IMR-90 (cell line): ENCODE data around the gene PARP3. TPM values are rescaled to one million over a fixed set of nuclear protein-coding genes. Genes with fewer than 3 reads are reported as not detected.

Experiments
- ATAC-seq: fragments of 200-7000 bp; cut with Tn5 transposase; 2 replicates; pipeline ENCODE4 v1.9.1; 2020; ENCODE audit warnings: low read depth, mild to moderate bottlenecking, moderate library complexity
- BruUV-seq: library from RNA; stranded (reverse); fragments of 400-500 nt; replicated peaks from 2 replicates; lab custom pipeline; 2021; lab: Mats Ljungman, UMichigan
- CTCF ChIA-PET: fragments of 300-600 bp; formaldehyde crosslinking; extraction: SDS; loops from one replicate; lab custom pipeline; 2021; ENCODE audit warnings: antibody characterized with exemption; lab: Yijun Ruan, JAX
- POLR2A ChIA-PET: fragments of 300-600 bp; sonication (Branson Sonifier 250); formaldehyde crosslinking; loops from one replicate; lab custom pipeline; 2022; ENCODE audit warnings: antibody characterized with exemption; ENCODE audit not compliant: unreplicated experiment; lab: Charles Lee
- DNase-seq: peaks from one replicate; pipeline ENCODE4 v3.0.0; 2013
- H2AFZ ChIP-seq: replicated peaks from 2 replicates; pipeline ENCODE3; 2013; ENCODE audit warnings: low read length, mild to moderate bottlenecking; ENCODE audit not compliant: poor library complexity
- H2AK5ac ChIP-seq: 2 replicates; pipeline ENCODE4 v1.6.1; 2013; ENCODE audit warnings: low read depth, low read length, inconsistent platforms
- H2AK9ac ChIP-seq: replicated peaks from 2 replicates; pipeline ENCODE3; 2013; ENCODE audit warnings: mild to moderate bottlenecking, low read depth, low read length, moderate library complexity; ENCODE audit not compliant: poor library complexity
- H2BK120ac ChIP-seq: 2 replicates; pipeline ENCODE4 v1.6.1; 2013; ENCODE audit warnings: low read depth, low read length, inconsistent platforms
- H2BK15ac ChIP-seq: 3 replicates; pipeline ENCODE4 v1.6.1; 2013; ENCODE audit warnings: low read depth, low read length, inconsistent platforms
- H2BK20ac ChIP-seq: 2 replicates; pipeline ENCODE4 v1.6.1; 2013; ENCODE audit warnings: low read depth, mild to moderate bottlenecking, inconsistent platforms, low read length, moderate library complexity
- H2BK5ac ChIP-seq: 2 replicates; pipeline ENCODE4 v1.6.1; 2013; ENCODE audit warnings: mild to moderate bottlenecking, low read depth, low read length, inconsistent platforms; ENCODE audit not compliant: poor library complexity, severe bottlenecking
- H3K14ac ChIP-seq: replicated peaks from 2 replicates; pipeline ENCODE4 v1.6.1; 2013; ENCODE audit warnings: low read depth, low read length, inconsistent platforms
- H3K18ac ChIP-seq: 2 replicates; pipeline ENCODE4 v1.6.1; 2013; ENCODE audit warnings: low read depth, low read length, control low read depth
- H3K23ac ChIP-seq: 2 replicates; pipeline ENCODE4 v1.6.1; 2013; ENCODE audit warnings: low read depth, low read length, inconsistent platforms
- H3K27ac ChIP-seq: 2 replicates; pipeline ENCODE4 v1.5.1; 2013; ENCODE audit warnings: mild to moderate bottlenecking, control low read depth, low read length; ENCODE audit not compliant: insufficient read depth
- H3K27me3 ChIP-seq: 2 replicates; pipeline ENCODE4 v1.6.1; 2013; ENCODE audit warnings: low read length; ENCODE audit not compliant: control insufficient read depth, insufficient read depth
- H3K36me3 ChIP-seq: 2 replicates; pipeline ENCODE4 v1.6.1; 2013; ENCODE audit warnings: low read length, mixed read lengths; ENCODE audit not compliant: control insufficient read depth, insufficient read depth
- H3K4ac ChIP-seq: 2 replicates; pipeline ENCODE4 v1.6.1; 2013; ENCODE audit warnings: low read depth, low read length, inconsistent platforms
- H3K4me1 ChIP-seq: 2 replicates; pipeline ENCODE4 v1.6.1; 2013; ENCODE audit warnings: low read length, mixed read lengths; ENCODE audit not compliant: control insufficient read depth, insufficient read depth
- H3K4me2 ChIP-seq: 2 replicates; pipeline ENCODE4 v1.6.1; 2013; ENCODE audit warnings: low read depth, mild to moderate bottlenecking, control low read depth, low read length, moderate library complexity
- H3K4me3 ChIP-seq: 2 replicates; pipeline ENCODE4 v1.5.1; 2013; ENCODE audit warnings: low read depth, mild to moderate bottlenecking, control low read depth, low read length, moderate library complexity; ENCODE audit not compliant: insufficient read depth
- H3K56ac ChIP-seq: 2 replicates; pipeline ENCODE4 v1.6.1; 2013; ENCODE audit warnings: low read length, inconsistent platforms; ENCODE audit not compliant: insufficient read depth; ENCODE audit errors: extremely low read depth
- H3K79me1 ChIP-seq, 2 experiments: 2 replicates each; pipeline ENCODE4 v1.6.1; 2013; ENCODE audit warnings: low read length in 2 of 2, inconsistent platforms in 1 of 2, low read depth in 1 of 2
- H3K9ac ChIP-seq: 2 replicates; pipeline ENCODE4 v1.6.1; 2013; ENCODE audit warnings: low read depth, low read length, control low read depth
- H3K9me1 ChIP-seq: 2 replicates; pipeline ENCODE4 v1.6.1; 2013; ENCODE audit warnings: low read length, inconsistent platforms; ENCODE audit not compliant: insufficient read depth
- H3K9me3 ChIP-seq: 2 replicates; pipeline ENCODE4 v1.6.1; 2013; ENCODE audit warnings: low read length; ENCODE audit not compliant: control insufficient read depth, insufficient read depth
- H4K20me1 ChIP-seq: 2 replicates; pipeline ENCODE4 v1.6.1; 2013; ENCODE audit warnings: low read length, inconsistent platforms; ENCODE audit not compliant: insufficient read depth
- H4K5ac ChIP-seq: 2 replicates; pipeline ENCODE4 v1.6.1; 2013; ENCODE audit warnings: mild to moderate bottlenecking, low read depth, low read length, control low read depth
- H4K8ac ChIP-seq, 2 experiments: 2 replicates each; pipeline ENCODE4 v1.6.1; 2013; ENCODE audit warnings: low read depth in 2 of 2, low read length in 2 of 2, control low read depth in 1 of 2, inconsistent platforms in 1 of 2
- H4K91ac ChIP-seq: 2 replicates; pipeline ENCODE4 v1.6.1; 2013; ENCODE audit warnings: low read depth, low read length, inconsistent platforms; ENCODE audit not compliant: insufficient read depth
- BHLHE40 ChIP-seq: fragments of 150-350 bp; IDR thresholded peaks from 2 replicates; pipeline ENCODE4 v1.6.1; 2016; ENCODE audit warnings: mild to moderate bottlenecking, low read depth, low read length
- CEBPB ChIP-seq: IDR thresholded peaks from 2 replicates; pipeline ENCODE4 v1.6.1; 2012; ENCODE audit warnings: low read depth, low read length, improper control_type of control experiment
- CTCF ChIP-seq: conservative IDR thresholded peaks from 2 replicates; pipeline ENCODE4 v1.5.1; 2012; ENCODE audit warnings: mild to moderate bottlenecking, low read depth, low read length, improper control_type of control experiment
- FOS ChIP-seq: fragments of 150-350 bp; IDR thresholded peaks from 2 replicates; pipeline ENCODE4 v1.6.1; 2016; ENCODE audit warnings: low read depth, low read length
- MXI1 ChIP-seq: IDR thresholded peaks from 2 replicates; pipeline ENCODE4 v1.6.1; 2012; ENCODE audit warnings: low read depth, mild to moderate bottlenecking, low read length, moderate library complexity, borderline replicate concordance
- NFE2L2 ChIP-seq: fragments of 150-350 bp; IDR thresholded peaks from 2 replicates; pipeline ENCODE4 v1.6.1; 2016; ENCODE audit warnings: low read depth, mild to moderate bottlenecking, low read length
- POLR2A ChIP-seq: IDR thresholded peaks from 2 replicates; pipeline ENCODE4 v1.6.1; 2012; ENCODE audit warnings: mild to moderate bottlenecking, low read depth, low read length
- RAD21 ChIP-seq: IDR thresholded peaks from 2 replicates; pipeline ENCODE4 v1.6.1; 2012; ENCODE audit warnings: low read length, improper control_type of control experiment
- SMC3 ChIP-seq: fragments of 150-350 bp; IDR thresholded peaks from 2 replicates; pipeline ENCODE4 v1.6.1; 2016; ENCODE audit warnings: low read depth, mild to moderate bottlenecking, antibody characterized with exemption, low read length, moderate library complexity
- USF2 ChIP-seq: fragments of 150-350 bp; IDR thresholded peaks from 2 replicates; pipeline ENCODE4 v1.6.1; 2017; ENCODE audit warnings: mild to moderate bottlenecking, antibody characterized with exemption, low read length, low read depth
- dilution Hi-C: fragments of 300-500 bp; cut with HindIII; formaldehyde crosslinking; loops from one replicate; pipeline ENCODE4 v1.14.3; 2018; ENCODE audit warnings: low sequenced_read_pairs; ENCODE audit not compliant: unreplicated experiment
- in situ Hi-C: fragments of 300-500 bp; cut with MboI; formaldehyde crosslinking; loops from 3 replicates; pipeline ENCODE4 v1.14.3; 2019; ENCODE audit warnings: low sequenced_read_pairs, inconsistent platforms, mixed read lengths
- intact Hi-C: fragments of 100-400 bp; cut with micrococcal nuclease; formaldehyde crosslinking; loops from 2 replicates; pipeline ENCODE4 v1.10.0; 2022
- polyA plus RNA-seq, 3 experiments: library from polyadenylated mRNA; depleted of rRNA; stranded (reverse); fragments of >200 nt; gene quantifications; 2 replicates each; pipeline ENCODE4 v1.2.3, GENCODE V29; 2012; ENCODE audit warnings: low replicate concordance in 1 of 3
- total RNA-seq: library from RNA; depleted of rRNA; stranded (reverse); fragments of >200 nt; gene quantifications from 2 replicates; pipeline ENCODE4 v1.2.3, GENCODE V29; 2012

The PARP3 gene
- total and polyA plus RNA-seq, 2 of the 4 experiments (the other 2 are of a cell fraction), result 16.3 to 22.0 TPM

GRCh38 chr3:51984269-51984647, 42.1 kb downstream of the PARP3 start:
- peaks cover 5 to 51% of the 10 kb centered on the region in 2 experiments; a peak in 3 of 4 replicates for H3K79me1 ChIP-seq
- H3K9me3 ChIP-seq, result no peaks in the 10 kb centered on the region
- BruUV-seq, result no TSS peak
- no peak overlapping the region for H2BK15ac ChIP-seq
- dilution Hi-C loops (no loop called here), in situ Hi-C loops (no loop called here), intact Hi-C loops (no loop called here)
- peaks cover 4% of the 10 kb centered on the region for H4K20me1 ChIP-seq
- no peak overlapping the region for H3K18ac ChIP-seq
- TF ChIP-seq CTCF (no peak), NFE2L2 (no peak), USF2 (no peak), RAD21 (no peak), POLR2A (no peak), MXI1 (no peak), CEBPB (no peak), FOS (no peak), SMC3 (no peak), BHLHE40 (no peak)
- H3K36me3 ChIP-seq, result peaks cover 2% of the 10 kb centered on the region; the same call in 1 of the 2 replicates
- peaks cover 9% of the 10 kb centered on the region for H3K9me1 ChIP-seq
- peak overlapping the region; percentile 84 for H3K4ac ChIP-seq
- peak overlapping the region; percentile 96 for H2AK9ac ChIP-seq
- H3K27ac ChIP-seq, result no peak overlapping the region
- no peak overlapping the region for H3K9ac ChIP-seq
- H3K56ac ChIP-seq, result no peak overlapping the region
- ChIA-PET CTCF (no interaction called here), POLR2A (no interaction called here)
- no peak for ATAC-seq
- no peak overlapping the region for H3K4me2 ChIP-seq
- no peak overlapping the region for H2BK120ac ChIP-seq
- no peak overlapping the region; the same call in 1 of the 2 replicates for H3K23ac ChIP-seq
- H3K27me3 ChIP-seq, result no peaks in the 10 kb centered on the region
- no peak overlapping the region for H3K4me3 ChIP-seq
- H4K5ac ChIP-seq, result no peak overlapping the region
- H4K8ac ChIP-seq, result peak overlapping the region in 1 of 2 experiments; percentile 79; a peak in 1 of 4 replicates
- H3K4me1 ChIP-seq, result peaks cover 13% of the 10 kb centered on the region
- peak overlapping the region; percentile 84 for H2BK5ac ChIP-seq
- no peak overlapping the region for H2BK20ac ChIP-seq
- no peak for DNase-seq
- H2AK5ac ChIP-seq, result peak overlapping the region; percentile 98
- no peak overlapping the region for H3K14ac ChIP-seq
- 0 out of 2 replicates have a peak overlapping the region, but pooled peaks have one; percentile 78 for H4K91ac ChIP-seq
- H2AFZ ChIP-seq, result no peak overlapping the region
